DOHH2 (cell line): ENCODE data around the gene HNRNPUL1.

Experiments
- CTCF ChIP-seq: fragments of 200-600 bp; sonication (generic); IDR thresholded peaks from one replicate; pipeline ENCODE4 v1.5.1; 2014; ENCODE audit warnings: antibody characterized with exemption, mild to moderate bottlenecking, low read depth, low read length; ENCODE audit not compliant: poor library complexity, severe bottlenecking
- EZH2phosphoT487 ChIP-seq: fragments of 200-600 bp; sonication (generic); IDR thresholded peaks from 2 replicates; pipeline ENCODE4 v1.6.1; 2017; ENCODE audit warnings: borderline replicate concordance, mild to moderate bottlenecking, antibody characterized with exemption, low read length, moderate library complexity, mixed read lengths

GRCh38 chr19:41330946-41331678 is 66.9 kb downstream of the HNRNPUL1 start:
- TF ChIP-seq CTCF, result no peak
- TF ChIP-seq EZH2phosphoT487, result no peak
